A549 (cell line): ENCODE results near the gene EOGT.

ENCODE experiments used
- HDAC2 ChIP-seq: fragments of 200-600 bp; sonication (generic); IDR thresholded peaks from 2 replicates; pipeline ENCODE4 v1.6.1; 2016
- JUN ChIP-seq, 2 experiments: fragments of >200 bp; sonication (Bioruptor Twin); formaldehyde crosslinking; IDR thresholded peaks; 2 replicates in 1 of 2; 3 replicates in 1 of 2; pipeline ENCODE4 v1.6.1; 2016 to 2017
- NR3C1 ChIP-seq: fragments of >200 bp; sonication (Bioruptor Twin); formaldehyde crosslinking; IDR thresholded peaks from 3 replicates; pipeline ENCODE4 v1.6.1; 2017
- ZFP36 ChIP-seq: fragments of 450-650 bp; IDR thresholded peaks from 2 replicates; pipeline ENCODE4 v1.6.1; 2014; ENCODE audit warnings: borderline replicate concordance; ENCODE audit not compliant: partially characterized antibody
- TF ChIP-seq, protein P1 (sequence below): fragments of >200 bp; sonication (Bioruptor Twin); formaldehyde crosslinking; IDR thresholded peaks from 3 replicates; pipeline ENCODE4 v1.5.1; 2016

DNA sequence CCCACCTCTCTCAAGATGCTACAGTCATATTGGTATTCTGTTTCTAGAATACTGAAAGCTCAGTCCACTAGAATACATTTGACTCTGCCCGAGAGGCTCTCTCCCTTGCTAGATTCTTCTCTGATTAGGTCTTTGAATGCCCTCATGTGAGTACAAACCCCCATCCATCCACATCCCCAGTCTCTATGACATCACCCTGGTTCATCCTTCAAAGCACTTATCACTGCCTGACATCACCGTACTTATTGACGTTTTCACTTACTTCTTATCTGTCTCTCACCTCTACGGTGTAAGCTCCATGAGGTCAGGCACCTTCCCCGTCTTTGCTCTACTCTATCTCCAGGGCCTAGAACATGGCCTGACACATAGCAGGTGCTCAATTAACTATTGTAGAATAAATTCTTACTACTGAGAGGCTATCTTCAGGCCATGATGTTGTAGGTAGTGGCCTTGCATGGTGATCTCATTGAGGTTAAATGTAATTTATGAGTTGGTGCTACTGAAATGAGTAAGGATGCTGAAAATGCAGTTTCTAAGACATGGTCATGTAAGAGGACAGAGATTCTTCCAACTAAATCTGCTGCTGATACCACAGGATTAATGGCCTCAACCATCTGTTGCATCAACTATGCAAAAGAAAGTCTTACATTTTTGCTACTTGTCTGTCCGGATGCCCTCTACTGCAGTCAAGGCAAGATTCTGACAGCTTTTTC, 26.8 kb downstream of the EOGT start:
- no peak for TF ChIP-seq NR3C1
- TF ChIP-seq, protein P1, sequence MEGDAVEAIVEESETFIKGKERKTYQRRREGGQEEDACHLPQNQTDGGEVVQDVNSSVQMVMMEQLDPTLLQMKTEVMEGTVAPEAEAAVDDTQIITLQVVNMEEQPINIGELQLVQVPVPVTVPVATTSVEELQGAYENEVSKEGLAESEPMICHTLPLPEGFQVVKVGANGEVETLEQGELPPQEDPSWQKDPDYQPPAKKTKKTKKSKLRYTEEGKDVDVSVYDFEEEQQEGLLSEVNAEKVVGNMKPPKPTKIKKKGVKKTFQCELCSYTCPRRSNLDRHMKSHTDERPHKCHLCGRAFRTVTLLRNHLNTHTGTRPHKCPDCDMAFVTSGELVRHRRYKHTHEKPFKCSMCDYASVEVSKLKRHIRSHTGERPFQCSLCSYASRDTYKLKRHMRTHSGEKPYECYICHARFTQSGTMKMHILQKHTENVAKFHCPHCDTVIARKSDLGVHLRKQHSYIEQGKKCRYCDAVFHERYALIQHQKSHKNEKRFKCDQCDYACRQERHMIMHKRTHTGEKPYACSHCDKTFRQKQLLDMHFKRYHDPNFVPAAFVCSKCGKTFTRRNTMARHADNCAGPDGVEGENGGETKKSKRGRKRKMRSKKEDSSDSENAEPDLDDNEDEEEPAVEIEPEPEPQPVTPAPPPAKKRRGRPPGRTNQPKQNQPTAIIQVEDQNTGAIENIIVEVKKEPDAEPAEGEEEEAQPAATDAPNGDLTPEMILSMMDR: no peak
- no peak for TF ChIP-seq ZFP36
- TF ChIP-seq HDAC2: no peak
- TF ChIP-seq JUN (IDR thresholded peaks at IDR 0.05): no peak
